Stimulated activated CD4-positive, alpha-beta T cell treated with anti-CD3 and anti-CD28 coated beads, TNF-alpha, amount 100 ng/mL, for 48 hours (primary cell): Measurements from ENCODE around the gene WSCD1.

Experiments
- DNase-seq, 3 donors: peaks; one replicate each; pipeline ENCODE4 v3.0.0-alpha.2; 2020; ENCODE audit warnings: low read depth in 3 of 3

WSCD1 gene

DNA sequence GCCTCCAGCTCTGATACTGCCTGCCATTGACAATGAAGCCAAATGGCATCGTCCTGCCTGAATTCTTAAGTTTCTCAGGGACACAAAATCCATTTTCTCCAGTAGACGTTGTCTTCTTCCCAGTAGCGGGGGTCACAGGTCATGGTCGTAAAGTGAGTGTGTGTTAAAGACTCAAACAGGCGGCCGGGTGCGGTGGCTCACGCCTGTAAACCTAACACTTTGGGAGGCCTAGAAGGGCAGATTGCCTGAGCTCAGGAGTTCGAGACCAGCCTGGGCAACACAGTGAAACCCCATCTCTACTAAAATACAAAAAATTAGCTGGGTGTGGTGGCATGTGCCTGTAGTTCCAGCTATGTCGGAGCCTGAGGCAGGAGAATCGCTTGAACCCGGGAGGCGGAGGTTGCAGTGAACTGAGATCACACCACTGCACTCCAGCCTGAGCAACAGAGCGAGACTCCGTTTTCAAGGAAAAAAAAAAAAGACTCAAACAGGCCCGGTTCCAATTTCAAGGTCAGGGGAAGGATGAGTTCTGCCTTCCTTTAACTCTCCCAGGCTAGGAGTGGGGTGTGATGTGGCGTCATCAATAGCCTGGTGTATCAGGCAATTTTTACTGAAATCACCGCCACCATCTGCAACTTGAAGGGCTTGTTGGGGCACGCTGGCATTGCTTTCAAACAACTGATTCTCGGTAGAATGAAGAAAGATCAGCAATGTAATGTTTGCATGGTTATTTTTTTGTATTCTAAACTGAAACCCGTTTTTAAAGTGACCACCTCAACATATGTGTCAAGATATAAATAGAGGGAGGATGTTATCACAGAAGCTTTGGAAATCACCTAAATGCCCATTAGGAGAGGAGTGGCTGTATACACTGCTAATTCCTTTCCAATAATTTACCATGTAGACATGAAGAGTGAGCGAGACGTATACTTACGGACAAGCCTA, 91.0 kb downstream of the WSCD1 start:
- DNase-seq, result no peak

DNA sequence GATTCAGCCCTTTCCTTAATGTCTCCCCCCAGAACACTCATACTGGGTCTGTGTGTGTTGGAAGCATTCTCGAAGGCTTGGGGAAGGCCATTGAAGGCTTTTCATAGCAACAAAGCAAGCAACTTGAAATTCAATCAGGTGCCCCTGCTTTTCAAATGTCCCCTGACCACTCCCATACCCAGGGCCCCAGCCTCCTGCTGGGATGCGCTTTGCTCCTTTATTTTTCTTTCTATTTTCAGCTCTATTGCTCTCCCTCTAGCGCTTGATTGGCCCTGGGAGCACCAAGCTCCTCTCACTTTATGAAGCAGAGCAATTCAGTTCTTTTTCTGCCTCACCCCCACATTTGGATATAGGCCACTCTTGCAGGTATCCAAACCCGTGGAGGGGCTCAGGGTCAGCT, 92.0 kb downstream of the WSCD1 start:
- DNase-seq, result no peak

- no peak for DNase-seq
These were observed 92.7 kb downstream of the WSCD1 start for GRCh38 chr17:6162892-6163291.

DNA sequence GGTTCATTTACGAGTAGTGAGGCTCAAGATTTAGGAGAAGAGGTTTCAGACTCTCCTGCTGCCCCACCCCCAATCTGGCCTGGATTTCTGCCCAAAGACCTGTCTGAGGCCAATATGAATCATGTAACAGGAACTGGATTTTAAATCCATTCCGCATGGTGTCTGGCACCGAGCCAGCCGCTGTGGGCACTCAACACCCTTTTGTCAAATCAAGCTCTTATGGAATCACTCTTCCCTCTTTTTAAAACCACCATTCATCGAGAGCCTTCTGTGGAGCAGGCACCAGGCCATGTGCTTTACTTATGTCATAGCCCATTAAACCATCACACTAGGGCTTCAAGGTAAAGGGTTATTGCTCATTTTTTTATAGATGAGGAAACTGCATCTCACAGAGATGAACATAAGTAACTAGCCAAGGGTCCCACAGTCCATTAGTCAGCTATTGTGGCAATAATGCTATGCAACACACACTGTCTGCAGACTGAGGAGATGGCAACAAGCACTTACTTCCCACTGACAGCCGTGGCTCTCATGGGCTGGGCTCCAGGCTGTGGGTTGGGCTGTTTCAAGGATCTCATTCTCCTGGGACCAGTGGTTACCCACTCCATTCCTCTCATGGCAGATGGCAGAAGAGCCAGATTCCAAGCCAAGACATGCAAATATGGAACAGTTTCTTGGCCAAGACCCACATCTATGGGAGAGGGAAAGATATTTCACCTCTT, 93.6 kb downstream of the WSCD1 start:
- no peak for DNase-seq

GRCh38 chr17:6164996-6165395, 94.8 kb downstream of the WSCD1 start:
- no peak for DNase-seq

DNA sequence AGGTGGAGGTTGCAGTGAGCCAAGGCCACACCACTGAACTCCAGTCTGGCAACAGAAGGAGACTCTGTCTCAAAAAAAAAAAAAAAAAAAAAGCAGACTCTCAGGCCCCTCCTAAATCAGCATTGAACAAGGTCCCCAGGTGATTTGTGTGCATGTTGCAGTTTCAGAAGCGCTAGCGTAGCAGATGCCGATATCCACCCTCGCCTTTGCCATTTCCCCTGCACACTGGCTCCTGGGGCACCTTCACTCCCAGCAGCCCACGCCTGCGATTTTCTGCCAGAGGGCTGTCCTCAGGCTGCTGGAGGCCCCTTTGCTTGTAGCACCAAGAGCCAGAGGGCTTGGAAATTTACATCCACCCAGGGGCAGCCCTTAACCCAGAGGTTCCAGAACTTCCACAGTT, 95.6 kb downstream of the WSCD1 start:
- DNase-seq, result no peak

DNA sequence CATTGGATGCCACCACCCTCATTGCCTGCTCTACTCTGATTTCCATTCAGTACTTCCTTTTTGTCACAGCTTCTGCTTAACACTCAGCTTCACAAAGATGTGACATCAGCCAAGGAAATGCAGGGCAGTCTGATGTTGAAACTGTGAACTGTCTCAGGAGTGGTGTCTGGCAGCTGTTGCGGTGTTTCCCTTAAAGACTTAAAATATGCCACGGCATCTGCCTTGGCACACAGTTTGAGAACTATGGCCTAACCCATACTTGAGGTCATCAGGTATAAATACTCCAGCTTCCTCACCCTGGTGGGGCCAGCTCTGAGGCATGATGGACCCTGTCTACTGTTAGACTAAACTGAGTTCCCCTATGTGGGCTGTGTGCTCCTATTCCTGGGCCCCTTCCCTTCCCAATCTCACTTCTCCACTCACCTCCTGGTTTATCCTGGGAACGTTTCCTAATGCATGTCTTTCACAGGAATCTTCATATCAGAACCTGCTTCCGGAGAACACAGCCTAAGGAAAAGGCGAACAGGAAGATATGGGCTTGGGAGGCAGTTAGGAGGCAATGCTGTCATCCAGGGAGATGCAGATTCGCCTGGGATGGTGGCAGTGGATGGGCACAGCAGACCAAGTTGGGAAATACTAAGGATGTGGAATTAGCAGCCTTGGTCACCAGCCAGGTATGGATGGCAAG, 96.5 kb downstream of the WSCD1 start:
- DNase-seq, result no peak

GRCh38 chr17:6168296-6168695, 98.1 kb downstream of the WSCD1 start:
- DNase-seq, result no peak

DNA sequence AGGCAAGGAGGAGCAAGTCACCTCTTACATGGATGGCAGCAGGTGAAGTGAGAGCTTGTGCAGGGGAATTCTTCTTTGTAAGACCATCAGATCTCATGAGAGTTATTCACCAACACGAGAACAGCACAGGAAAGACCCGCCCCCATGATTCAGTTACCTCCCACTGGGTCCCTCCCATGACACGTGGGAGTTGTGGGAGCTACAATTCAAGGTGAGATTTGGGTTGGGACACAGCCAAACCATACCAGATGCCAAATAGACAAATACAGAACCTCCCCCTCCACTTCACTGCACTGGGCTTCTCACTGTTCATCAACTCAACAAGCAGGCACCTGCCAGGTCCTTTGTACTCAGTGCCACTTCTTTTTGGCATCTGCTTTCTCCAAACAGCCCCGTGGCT, 100.2 kb downstream of the WSCD1 start:
- DNase-seq, result no peak

- no peak for DNase-seq
These were observed 102.6 kb downstream of the WSCD1 start for GRCh38 chr17:6172642-6173330.

GRCh38 chr17:6173653-6174052, 103.5 kb downstream of the WSCD1 start:
- no peak for DNase-seq
